ENCODE results near the gene ALG3. TPM values are rescaled to one million over a fixed set of nuclear protein-coding genes. Genes with fewer than 3 reads are reported as not detected.

ALG3 gene
- total RNA-seq, 1 experiment from 2014 or later = 62.2 TPM

DNA sequence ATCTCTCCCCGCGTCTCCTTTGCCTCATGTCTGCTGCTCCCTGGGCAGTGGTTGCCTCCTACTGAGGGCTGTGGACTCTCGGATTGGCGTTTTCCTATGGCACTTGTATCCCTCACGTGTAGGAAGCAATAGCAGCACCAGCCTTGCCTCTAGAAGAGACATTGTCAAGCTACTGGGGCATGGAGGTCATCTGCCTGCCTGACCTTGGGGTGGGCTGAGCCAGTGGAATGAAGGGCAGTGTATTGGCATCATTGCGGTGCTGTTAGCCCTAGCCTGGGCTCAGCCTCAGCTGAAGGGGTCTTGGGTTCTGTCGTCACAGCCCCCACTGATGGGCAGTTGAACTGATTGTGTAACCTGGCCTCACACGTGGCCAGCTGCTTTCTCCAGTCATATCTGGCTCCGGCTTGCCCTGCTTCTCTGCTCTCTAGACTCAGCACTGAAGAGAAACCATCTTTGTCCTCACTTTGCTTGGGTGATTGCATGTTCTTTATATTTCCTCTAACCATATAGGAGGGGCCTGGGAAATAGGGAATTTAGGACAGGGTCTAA is 54.7 kb downstream of the ALG3 start:
- H2BK20ac ChIP-seq (ENCODE audit: low read depth, low read length, poor library complexity, severe bottlenecking) = no peak overlapping the region
- H2AFZ ChIP-seq (ENCODE audit: low read length) = no peak overlapping the region
- no peak overlapping the region for H3K18ac ChIP-seq (ENCODE audit: insufficient read length, low read depth, low read length)
- H2BK5ac ChIP-seq (ENCODE audit: insufficient read length, low read length) = no peak overlapping the region
- no CpG with 5 or more reads among the region's 9 CpGs for WGBS (ENCODE audit: extremely low coverage, insufficient read length, low lambda C conversion rate)
- no peaks in the 10 kb centered on the region for H3K79me1 ChIP-seq (ENCODE audit: insufficient read depth, low read depth, low read length, poor library complexity, severe bottlenecking)
- H3K9me3 Mint-ChIP-seq = no peaks in the 10 kb centered on the region
- H3T11ph ChIP-seq (ENCODE audit: low read length) = no peak overlapping the region
- H3K9ac ChIP-seq (ENCODE audit: extremely low read depth, insufficient read length, low read length) = no peak overlapping the region
- no peak overlapping the region for H2BK15ac ChIP-seq (ENCODE audit: low read depth, low read length)
- no peaks in the 10 kb centered on the region for H3K79me2 ChIP-seq (ENCODE audit: insufficient read depth, low read length)
- no peak overlapping the region for H3K14ac ChIP-seq (ENCODE audit: insufficient read depth, low read length)
- H4K20me1 ChIP-seq (ENCODE audit: control insufficient read depth, insufficient read depth, insufficient read length) = no peaks in the 10 kb centered on the region
- no peaks in the 10 kb centered on the region for H3K23me2 ChIP-seq (ENCODE audit: insufficient read length, low read depth, low read length, poor library complexity, severe bottlenecking)
- no peak overlapping the region for H2AK5ac ChIP-seq (ENCODE audit: insufficient read length, low read length)
- H3K4me1 Mint-ChIP-seq = no peaks in the 10 kb centered on the region
- no peak overlapping the region for H2BK12ac ChIP-seq (ENCODE audit: insufficient read length, low read depth, low read length)
- no peak overlapping the region for H4K91ac ChIP-seq (ENCODE audit: insufficient read length, low read depth, low read length)
- H3K4ac ChIP-seq (ENCODE audit: low read depth, low read length) = no peak overlapping the region
- H3K27ac ChIP-seq (ENCODE audit: insufficient read length, low read depth, low read length) = no peak overlapping the region
- no peaks in the 10 kb centered on the region for H3K27me3 Mint-ChIP-seq (ENCODE audit: low read depth)
- no peak overlapping the region for H2BK120ac ChIP-seq (ENCODE audit: low read depth, low read length, poor library complexity, severe bottlenecking)
- no peaks in the 10 kb centered on the region for H3K4me1 ChIP-seq (ENCODE audit: insufficient read depth, low read length)
- no peaks in the 10 kb centered on the region for H3K27me3 ChIP-seq (ENCODE audit: insufficient read depth, low read length)
- no peak overlapping the region for H3K23ac ChIP-seq (ENCODE audit: insufficient read length, low read depth, low read length)
- no peak overlapping the region for H4K8ac ChIP-seq (replicated peaks; ENCODE audit: insufficient read length, low read depth, low read length)
- H3K4me3 Mint-ChIP-seq = no peak overlapping the region
- peaks cover 30 to 65% (median 49%) of the 10 kb centered on the region in 3 experiments for H3K36me3 Mint-ChIP-seq (ENCODE audit: insufficient read depth in 1 of 3, low read depth in 3 of 3)
- TF ChIP-seq, protein P1, sequence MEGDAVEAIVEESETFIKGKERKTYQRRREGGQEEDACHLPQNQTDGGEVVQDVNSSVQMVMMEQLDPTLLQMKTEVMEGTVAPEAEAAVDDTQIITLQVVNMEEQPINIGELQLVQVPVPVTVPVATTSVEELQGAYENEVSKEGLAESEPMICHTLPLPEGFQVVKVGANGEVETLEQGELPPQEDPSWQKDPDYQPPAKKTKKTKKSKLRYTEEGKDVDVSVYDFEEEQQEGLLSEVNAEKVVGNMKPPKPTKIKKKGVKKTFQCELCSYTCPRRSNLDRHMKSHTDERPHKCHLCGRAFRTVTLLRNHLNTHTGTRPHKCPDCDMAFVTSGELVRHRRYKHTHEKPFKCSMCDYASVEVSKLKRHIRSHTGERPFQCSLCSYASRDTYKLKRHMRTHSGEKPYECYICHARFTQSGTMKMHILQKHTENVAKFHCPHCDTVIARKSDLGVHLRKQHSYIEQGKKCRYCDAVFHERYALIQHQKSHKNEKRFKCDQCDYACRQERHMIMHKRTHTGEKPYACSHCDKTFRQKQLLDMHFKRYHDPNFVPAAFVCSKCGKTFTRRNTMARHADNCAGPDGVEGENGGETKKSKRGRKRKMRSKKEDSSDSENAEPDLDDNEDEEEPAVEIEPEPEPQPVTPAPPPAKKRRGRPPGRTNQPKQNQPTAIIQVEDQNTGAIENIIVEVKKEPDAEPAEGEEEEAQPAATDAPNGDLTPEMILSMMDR (conservative IDR thresholded peaks at IDR 0.05) = no peak
- no peak overlapping the region for H3K27ac Mint-ChIP-seq
- no peaks in the 10 kb centered on the region for H3K9me3 ChIP-seq (ENCODE audit: control insufficient read depth, low read depth, low read length)
- no peak overlapping the region for H4K5ac ChIP-seq (ENCODE audit: insufficient read length, low read depth, low read length)
- H3K56ac ChIP-seq (ENCODE audit: insufficient read length, low read depth, low read length) = no peak overlapping the region
- DNase-seq = no peak
- H3K4me2 ChIP-seq (ENCODE audit: insufficient read depth, insufficient read length, low read length) = no peak overlapping the region
